GM19328 (cell line): ENCODE results near the gene MRRF.

Source experiments
- ATAC-seq: cut with Tn5 transposase; IDR thresholded peaks from one replicate; pipeline ENCODE4 v1.9.1; 2021; ENCODE audit warnings: mild to moderate bottlenecking, moderate library complexity; ENCODE audit not compliant: unreplicated experiment

MRRF gene

DNA sequence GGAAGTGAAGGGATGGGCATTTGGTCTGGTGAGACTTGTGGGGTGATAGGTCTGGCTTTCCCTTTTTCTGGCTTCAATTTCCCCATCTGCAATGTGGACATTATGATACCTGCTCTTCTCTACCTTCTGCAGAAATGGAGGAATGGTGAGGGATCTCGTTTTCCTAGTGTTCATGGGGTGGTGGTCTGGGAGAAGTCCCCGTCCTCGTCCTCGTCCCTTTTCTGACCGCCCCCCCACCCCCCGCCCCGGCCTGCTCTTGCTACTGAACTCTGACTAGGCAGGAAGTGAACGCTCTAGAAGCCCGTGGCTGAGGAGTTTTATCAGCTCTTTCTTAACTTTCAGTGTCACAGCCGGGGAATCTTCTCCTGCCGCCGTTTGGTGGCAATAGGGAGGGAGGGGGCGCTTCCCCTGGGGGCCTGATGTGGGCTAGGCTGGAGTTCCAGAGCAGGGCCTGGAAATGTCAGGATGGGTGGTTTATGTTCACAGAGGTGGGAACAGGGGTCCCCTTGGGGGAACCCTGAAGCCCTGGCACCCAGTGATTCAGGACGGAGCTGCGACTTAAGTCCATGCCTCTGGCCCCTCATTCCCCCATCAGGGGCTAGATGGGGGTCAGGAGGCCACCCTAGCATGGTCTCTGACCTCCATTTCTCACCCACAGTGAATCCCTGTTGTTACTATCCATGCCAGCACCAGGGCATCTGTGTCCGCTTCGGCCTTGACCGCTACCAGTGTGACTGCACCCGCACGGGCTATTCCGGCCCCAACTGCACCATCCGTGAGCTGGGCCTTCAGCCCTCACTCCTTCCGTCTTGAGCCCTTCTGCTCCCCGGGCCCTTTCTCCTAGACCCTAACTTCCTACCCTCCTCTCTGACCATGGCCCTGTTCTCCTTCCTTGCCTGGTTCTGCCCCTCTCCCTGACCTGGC lies 112.8 kb downstream of the MRRF start:
- no peak for ATAC-seq

DNA sequence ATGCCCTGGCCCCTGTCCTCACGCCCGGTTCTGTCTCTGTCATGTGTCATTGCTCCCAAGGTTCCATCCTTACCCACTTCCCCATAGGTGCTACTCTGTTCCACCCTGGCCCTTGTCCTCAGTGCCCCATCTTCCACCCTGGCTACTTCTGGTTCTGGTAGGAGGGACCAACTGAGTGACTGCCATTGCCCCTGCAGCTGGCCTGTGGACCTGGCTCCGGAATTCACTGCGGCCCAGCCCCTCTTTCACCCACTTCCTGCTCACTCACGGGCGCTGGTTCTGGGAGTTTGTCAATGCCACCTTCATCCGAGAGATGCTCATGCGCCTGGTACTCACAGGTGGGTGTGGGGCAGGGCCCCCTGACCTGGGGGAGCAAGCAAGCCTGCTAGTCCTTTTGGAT lies 113.6 kb downstream of the MRRF start:
- no peak for ATAC-seq

DNA sequence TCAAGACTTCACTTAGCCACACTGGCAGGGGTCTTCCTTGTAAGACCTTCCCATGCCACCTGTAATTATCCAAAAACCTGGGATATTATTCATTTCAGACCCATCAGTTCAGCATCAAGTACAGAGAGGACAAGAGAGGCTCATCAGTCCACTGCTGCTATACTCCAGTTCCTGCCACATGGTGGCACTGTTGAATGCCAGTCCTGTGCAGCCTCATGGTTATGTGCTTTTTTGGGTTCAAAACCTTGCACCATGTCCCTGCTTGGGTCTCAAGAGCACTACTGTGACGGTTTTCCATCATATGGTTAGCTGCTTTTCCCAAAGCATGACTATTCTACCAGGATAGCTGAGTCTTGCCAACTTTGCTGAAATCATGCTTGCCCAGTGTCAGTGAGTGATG lies 114.7 kb downstream of the MRRF start:
- no peak for ATAC-seq

DNA sequence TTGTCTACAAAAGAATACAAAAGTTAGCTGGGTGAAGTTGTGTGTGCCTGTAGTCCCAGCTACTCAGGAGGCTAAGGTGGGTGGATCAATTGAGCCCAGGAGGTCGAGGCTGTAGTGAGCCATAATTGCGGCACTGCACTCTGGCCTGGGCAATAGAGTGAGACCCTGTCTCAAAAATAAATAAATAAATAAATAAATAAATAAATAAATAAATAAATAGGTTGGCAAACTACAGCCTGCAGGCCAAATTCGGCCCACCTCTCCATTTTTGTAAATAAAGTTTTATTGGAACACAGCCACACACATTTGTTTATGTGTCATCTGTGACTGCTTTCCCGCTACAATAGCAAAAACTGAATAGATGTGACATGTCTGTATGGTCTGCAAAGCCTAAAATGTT lies 115.6 kb downstream of the MRRF start:
- no peak for ATAC-seq
